ENCODE data around the gene SERTAD2.

DNA sequence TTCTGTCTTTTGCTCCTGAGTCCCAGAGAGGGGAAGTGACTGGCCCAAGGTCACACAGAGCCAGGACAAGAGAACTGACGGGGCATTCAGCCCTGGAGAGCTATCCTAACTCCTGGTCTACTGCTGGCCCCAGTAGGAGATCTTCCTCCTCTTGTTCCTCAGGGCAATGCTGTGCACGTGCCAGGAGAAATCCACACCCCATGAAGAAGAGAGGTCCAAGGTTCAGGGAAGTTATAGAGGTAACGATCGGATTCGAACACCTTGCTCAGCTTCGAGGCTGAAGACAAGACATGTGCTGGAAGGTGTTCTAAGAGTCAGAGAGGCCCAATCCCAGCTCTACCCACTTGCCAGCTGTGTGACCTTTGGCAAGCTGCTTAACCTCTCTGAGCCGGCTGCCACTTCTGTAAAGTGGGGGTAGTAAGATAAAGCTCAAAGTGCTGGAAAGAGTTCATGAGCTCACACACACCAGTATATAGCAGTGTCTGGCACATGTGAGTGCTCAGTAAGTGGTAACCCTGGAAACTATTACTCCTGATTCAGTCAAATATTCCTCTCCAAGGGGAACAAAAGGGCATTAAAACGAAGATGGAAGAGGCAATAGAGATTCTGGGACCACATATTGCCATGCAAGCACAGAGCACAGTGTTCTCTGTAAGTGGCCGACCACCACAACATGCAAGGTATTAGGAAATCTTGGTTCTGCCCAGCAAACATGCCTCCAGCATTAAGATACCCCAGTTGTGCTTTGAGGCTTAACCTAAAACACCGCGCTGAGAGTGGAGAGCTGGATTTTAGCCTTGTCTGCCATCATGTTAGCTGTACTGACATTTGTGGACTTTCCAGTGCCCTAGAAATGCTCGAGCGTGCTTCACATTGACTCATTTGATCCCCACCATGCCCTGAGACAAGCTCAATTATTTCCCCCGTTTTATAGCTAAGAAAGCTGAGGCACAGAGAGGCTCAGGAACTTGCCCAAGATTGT lies 25.6 kb downstream of the SERTAD2 start:
- TF ChIP-seq, protein P1, sequence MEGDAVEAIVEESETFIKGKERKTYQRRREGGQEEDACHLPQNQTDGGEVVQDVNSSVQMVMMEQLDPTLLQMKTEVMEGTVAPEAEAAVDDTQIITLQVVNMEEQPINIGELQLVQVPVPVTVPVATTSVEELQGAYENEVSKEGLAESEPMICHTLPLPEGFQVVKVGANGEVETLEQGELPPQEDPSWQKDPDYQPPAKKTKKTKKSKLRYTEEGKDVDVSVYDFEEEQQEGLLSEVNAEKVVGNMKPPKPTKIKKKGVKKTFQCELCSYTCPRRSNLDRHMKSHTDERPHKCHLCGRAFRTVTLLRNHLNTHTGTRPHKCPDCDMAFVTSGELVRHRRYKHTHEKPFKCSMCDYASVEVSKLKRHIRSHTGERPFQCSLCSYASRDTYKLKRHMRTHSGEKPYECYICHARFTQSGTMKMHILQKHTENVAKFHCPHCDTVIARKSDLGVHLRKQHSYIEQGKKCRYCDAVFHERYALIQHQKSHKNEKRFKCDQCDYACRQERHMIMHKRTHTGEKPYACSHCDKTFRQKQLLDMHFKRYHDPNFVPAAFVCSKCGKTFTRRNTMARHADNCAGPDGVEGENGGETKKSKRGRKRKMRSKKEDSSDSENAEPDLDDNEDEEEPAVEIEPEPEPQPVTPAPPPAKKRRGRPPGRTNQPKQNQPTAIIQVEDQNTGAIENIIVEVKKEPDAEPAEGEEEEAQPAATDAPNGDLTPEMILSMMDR (IDR thresholded peaks at IDR 0.05): no peak
- TF ChIP-seq POLR2A (IDR thresholded peaks at IDR 0.05): no peak
